BJ (cell line): ENCODE measurements around the gene SHTN1. TPM values are rescaled to one million over a fixed set of nuclear protein-coding genes. Genes with fewer than 3 reads are reported as not detected.

Experiments used
- CTCF ChIA-PET: fragments of 350-600 bp; formaldehyde crosslinking; extraction: SDS; loops from one replicate; lab custom pipeline; 2021; ENCODE audit warnings: antibody characterized with exemption, inconsistent platforms; lab: Yijun Ruan, JAX
- POLR2A ChIA-PET: fragments of 300-600 bp; sonication (Branson Sonifier 250); formaldehyde crosslinking; extraction: SDS; loops from one replicate; lab custom pipeline; 2021; ENCODE audit warnings: antibody characterized with exemption; lab: Charles Lee
- DNase-seq: peaks from one replicate; pipeline ENCODE4 v3.0.0-alpha.2; 2011; ENCODE audit warnings: low read depth
- H3K27me3 ChIP-seq: 2 replicates; pipeline ENCODE4 v1.6.0; 2011; ENCODE audit warnings: low read length; ENCODE audit not compliant: control insufficient read depth, insufficient read depth
- H3K36me3 ChIP-seq: 2 replicates; pipeline ENCODE4 v1.5.1; 2011; ENCODE audit warnings: low read length; ENCODE audit not compliant: control insufficient read depth, insufficient read depth
- H3K4me3 ChIP-seq: 2 replicates; pipeline ENCODE4 v1.5.1; 2011; ENCODE audit warnings: low read depth, mild to moderate bottlenecking, control low read depth, low read length
- polyA plus RNA-seq: library from polyadenylated mRNA; depleted of rRNA; stranded (reverse); fragments of >200 nt; gene quantifications from 2 replicates; pipeline ENCODE4 v1.2.3, GENCODE V29; 2011
- TF ChIP-seq, protein P1 (sequence below): IDR thresholded peaks from 2 replicates; pipeline ENCODE4 v1.5.1; 2011; ENCODE audit warnings: low read depth, mild to moderate bottlenecking, control low read depth, inconsistent platforms, low read length, moderate library complexity; ENCODE audit not compliant: insufficient read depth

The SHTN1 gene
- polyA plus RNA-seq, 1 experiment = 2.8 TPM

DNA sequence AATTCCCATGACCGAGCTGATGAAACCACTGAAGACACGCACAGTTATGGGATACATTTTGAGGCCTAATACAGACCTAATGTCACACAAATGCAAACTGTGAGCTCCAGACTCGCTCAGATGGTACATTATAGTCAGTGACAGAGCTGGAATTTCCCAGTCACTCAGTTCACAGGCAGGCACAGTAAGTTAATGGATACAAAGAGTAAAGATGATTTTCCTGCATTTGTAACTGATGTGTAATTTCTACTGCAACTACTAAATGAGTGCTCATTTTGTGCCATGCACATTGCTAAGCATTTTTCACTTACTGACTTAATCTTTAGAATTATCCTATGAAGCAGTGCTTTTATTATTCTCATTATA is 99.2 kb downstream of the SHTN1 start:
- TF ChIP-seq, protein P1, sequence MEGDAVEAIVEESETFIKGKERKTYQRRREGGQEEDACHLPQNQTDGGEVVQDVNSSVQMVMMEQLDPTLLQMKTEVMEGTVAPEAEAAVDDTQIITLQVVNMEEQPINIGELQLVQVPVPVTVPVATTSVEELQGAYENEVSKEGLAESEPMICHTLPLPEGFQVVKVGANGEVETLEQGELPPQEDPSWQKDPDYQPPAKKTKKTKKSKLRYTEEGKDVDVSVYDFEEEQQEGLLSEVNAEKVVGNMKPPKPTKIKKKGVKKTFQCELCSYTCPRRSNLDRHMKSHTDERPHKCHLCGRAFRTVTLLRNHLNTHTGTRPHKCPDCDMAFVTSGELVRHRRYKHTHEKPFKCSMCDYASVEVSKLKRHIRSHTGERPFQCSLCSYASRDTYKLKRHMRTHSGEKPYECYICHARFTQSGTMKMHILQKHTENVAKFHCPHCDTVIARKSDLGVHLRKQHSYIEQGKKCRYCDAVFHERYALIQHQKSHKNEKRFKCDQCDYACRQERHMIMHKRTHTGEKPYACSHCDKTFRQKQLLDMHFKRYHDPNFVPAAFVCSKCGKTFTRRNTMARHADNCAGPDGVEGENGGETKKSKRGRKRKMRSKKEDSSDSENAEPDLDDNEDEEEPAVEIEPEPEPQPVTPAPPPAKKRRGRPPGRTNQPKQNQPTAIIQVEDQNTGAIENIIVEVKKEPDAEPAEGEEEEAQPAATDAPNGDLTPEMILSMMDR = no peak
- H3K36me3 ChIP-seq = 0 out of 2 replicates have a peak, but pooled peaks cover 2% of the 10 kb centered on the region
- CTCF ChIA-PET = no interaction called here
- POLR2A ChIA-PET = no interaction called here
- no peak for DNase-seq
- H3K27me3 ChIP-seq = no peaks in the 10 kb centered on the region
- no peak overlapping the region for H3K4me3 ChIP-seq

DNA sequence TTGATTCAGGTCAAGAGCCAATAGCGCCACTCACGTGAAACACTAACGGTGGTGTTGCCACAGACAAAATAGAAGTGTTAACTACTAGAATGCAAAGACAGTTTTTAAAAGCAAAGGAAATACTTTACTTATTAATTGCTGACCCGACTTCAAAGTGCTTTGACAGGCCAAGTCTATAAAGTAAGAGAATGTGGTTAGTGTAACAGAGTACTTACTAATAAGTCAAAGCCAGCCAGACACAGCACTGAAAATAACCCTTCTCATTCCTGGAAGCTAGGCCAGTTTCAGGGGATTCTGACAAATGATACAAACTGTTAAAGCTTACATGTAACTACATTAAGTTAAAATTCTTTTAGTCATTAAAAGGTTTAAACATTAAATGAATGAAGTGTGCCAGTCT is 105.4 kb downstream of the SHTN1 start:
- CTCF ChIA-PET = no interaction called here
- POLR2A ChIA-PET = no interaction called here
- TF ChIP-seq, protein P1 = no peak
- H3K27me3 ChIP-seq = no peaks in the 10 kb centered on the region
- no peak overlapping the region for H3K4me3 ChIP-seq
- no peak for DNase-seq
- no peaks in the 10 kb centered on the region; the same call in 1 of the 2 replicates for H3K36me3 ChIP-seq

GRCh38 chr10:116893686-116894037 is 111.3 kb downstream of the SHTN1 start:
- Histone ChIP-seq H3K36me3 (no peaks in the 10 kb centered on the region; the same call in 1 of the 2 replicates), H3K27me3 (no peaks in the 10 kb centered on the region), H3K4me3 (no peak overlapping the region)
- ChIA-PET CTCF (interaction anchor here (1.2 kb wide), 1 partner anchor 16 kb away, joined by 3 read pairs; no protein-coding TSS in a partner anchor), POLR2A (no interaction called here)
- TF ChIP-seq, protein P1 = no peak
- DNase-seq = no peak

- ChIA-PET POLR2A (no interaction called here), CTCF (interaction anchor here (1.2 kb wide), 1 partner anchor 17 kb away, joined by 3 read pairs; no protein-coding TSS in a partner anchor)
- Histone ChIP-seq H3K4me3 (no peak overlapping the region), H3K27me3 (no peaks in the 10 kb centered on the region), H3K36me3 (no peaks in the 10 kb centered on the region; the same call in 1 of the 2 replicates)
- DNase-seq = no peak
- TF ChIP-seq, protein P1 = no peak
These were observed 111.9 kb downstream of the SHTN1 start for GRCh38 chr10:116892907-116893685.

DNA sequence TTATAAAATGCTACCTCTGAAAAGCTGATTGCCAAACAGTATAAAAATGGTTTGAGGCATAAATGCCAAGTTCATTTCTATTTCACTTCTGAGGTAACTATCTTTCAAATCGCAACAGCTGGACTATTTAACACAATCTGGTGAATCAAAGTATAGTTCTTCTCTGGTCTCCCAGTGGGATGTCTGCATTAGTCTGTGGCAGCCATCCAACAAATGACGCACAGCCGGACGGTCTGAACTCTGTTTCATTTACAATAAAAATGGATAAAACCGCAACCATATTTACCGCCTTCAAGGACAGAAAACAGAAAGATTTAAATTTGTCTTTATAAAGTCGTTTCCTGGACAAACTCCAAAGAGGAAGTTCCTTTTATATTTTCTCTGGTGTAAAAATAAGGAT is 113.8 kb downstream of the SHTN1 start:
- CTCF ChIA-PET = interaction anchor here (1.0 to 1.5 kb wide), 2 partner anchors 47 to 56 kb away, joined by 3 to 5 read pairs; no protein-coding TSS in a partner anchor
- no peak overlapping the region for H3K4me3 ChIP-seq

More for the DNA sequence above, 113.8 kb downstream of the SHTN1 start:
- H3K36me3 ChIP-seq = no peaks in the 10 kb centered on the region; the same call in 1 of the 2 replicates
- H3K27me3 ChIP-seq = no peaks in the 10 kb centered on the region
- POLR2A ChIA-PET = no interaction called here
- DNase-seq = no peak
- TF ChIP-seq, protein P1 = no peak
